ENCODE data around the gene MSL2. TPM values are rescaled to one million over a fixed set of nuclear protein-coding genes. Genes with fewer than 3 reads are reported as not detected.
"Not testable (repeated sequence)": the region's sequence is repeated elsewhere in the genome, so short reads cannot be mapped to it uniquely, and the experiment has no call there.

The MSL2 gene
- total and polyA plus RNA-seq, 2 of the 8 experiments (the other 6 are each of a cell fraction or from before 2014, with no cell fraction given) = 9.1 to 41.8 TPM

DNA sequence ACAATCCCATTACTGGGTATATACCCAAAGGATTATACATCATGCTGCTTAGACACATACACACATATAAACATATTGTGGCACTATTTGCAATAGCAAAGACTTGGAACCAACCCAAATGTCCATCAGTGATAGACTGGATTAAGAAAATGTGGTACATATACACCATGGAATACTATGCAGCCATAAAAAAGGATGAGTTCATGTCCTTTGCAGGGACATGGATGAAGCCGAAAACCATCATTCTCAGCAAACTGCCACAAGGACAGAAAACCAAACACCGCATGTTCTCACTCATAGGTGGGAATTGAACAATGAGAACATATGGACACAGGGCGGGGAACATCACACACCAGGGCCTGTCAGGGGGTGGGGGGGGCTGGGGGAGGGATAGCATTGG lies 64.5 kb downstream of the MSL2 start:
- H3K79me1 ChIP-seq (ENCODE audit: low read depth, low read length); H2BK120ac ChIP-seq (replicated peaks; ENCODE audit: low read depth, low read length); H3K23ac ChIP-seq (ENCODE audit: insufficient read length); H3K4me3 ChIP-seq (ENCODE audit: extremely low read depth in 1 of 4, insufficient read depth in 2 of 4, low read depth in 3 of 4, low read length in 4 of 4); H3K4me1 ChIP-seq (replicated peaks in 1 of 4; ENCODE audit: control insufficient read depth in 3 of 4, insufficient read depth in 4 of 4, low read length in 3 of 4); H4K5ac ChIP-seq (ENCODE audit: insufficient read length, low read depth, low read length); H2AFZ ChIP-seq (ENCODE audit: low read length); H3K23me2 ChIP-seq (ENCODE audit: low read depth, low read length); H3K9me3 ChIP-seq (ENCODE audit: insufficient read depth in 2 of 2, low read depth in 1 of 2, low read length in 1 of 2); H2AK5ac ChIP-seq (ENCODE audit: low read depth, low read length); H3K79me2 ChIP-seq (ENCODE audit: control insufficient read depth in 1 of 2, insufficient read depth in 2 of 2, low read length in 2 of 2); H3K27me3 ChIP-seq (replicated peaks in 1 of 4; ENCODE audit: control insufficient read depth in 3 of 4, extremely low read depth in 1 of 4, insufficient read depth in 3 of 4, low read length in 3 of 4); FAIRE-seq; H3K18ac ChIP-seq (ENCODE audit: extremely low read depth, low read length); H4K8ac ChIP-seq (ENCODE audit: extremely low read depth, insufficient read depth, low read length); H3K14ac ChIP-seq (ENCODE audit: insufficient read length); CTCF ChIA-PET (ENCODE audit: partially characterized antibody); H2BK15ac ChIP-seq (ENCODE audit: low read length); H2BK5ac ChIP-seq (ENCODE audit: low read depth, low read length); H3K9ac ChIP-seq (replicated peaks in 1 of 4; ENCODE audit: extremely low read depth in 1 of 4, low read depth in 3 of 4, low read length in 3 of 4); H3K36me3 ChIP-seq (ENCODE audit: control insufficient read depth in 2 of 4, insufficient read depth in 4 of 4, low read length in 3 of 4); H3K4me2 ChIP-seq (ENCODE audit: insufficient read depth in 1 of 2, low read depth in 2 of 2, low read length in 2 of 2); H3K56ac ChIP-seq (replicated peaks; ENCODE audit: insufficient read length, low read depth, low read length); H4K91ac ChIP-seq (replicated peaks; ENCODE audit: insufficient read length, low read length); H2BK12ac ChIP-seq (ENCODE audit: low read depth, low read length); H4K20me1 ChIP-seq (replicated peaks in 1 of 2; ENCODE audit: control insufficient read depth in 1 of 2, insufficient read depth in 2 of 2, low read length in 2 of 2); H3K4ac ChIP-seq (replicated peaks; ENCODE audit: insufficient read length, low read depth, low read length); H3K27ac ChIP-seq (ENCODE audit: low read depth, low read length); DNase-seq (ENCODE audit: low read depth in 1 of 2, low spot score in 2 of 2); POLR2A ChIA-PET (ENCODE audit: partially characterized antibody); H2BK20ac ChIP-seq (ENCODE audit: low read length): not testable (repeated sequence)
- 95% methylated on average over 2 of the region's 3 CpGs; no CpG with 5 or more reads in 1 of the 2 experiments for WGBS, 2 experiments (ENCODE audit: extremely low coverage in 1 of 2, insufficient coverage in 1 of 2, insufficient read length in 1 of 2, insufficient replicate concordance in 2 of 2, low coverage in 1 of 2, low lambda C conversion rate in 2 of 2, missing lambda C conversion rate in 1 of 2)
